Keratinocyte (primary cell): ENCODE measurements around the gene FDX2. TPM values are rescaled to one million over a fixed set of nuclear protein-coding genes. Genes with fewer than 3 reads are reported as not detected.

ENCODE experiments used
- DNase-seq: peaks from one replicate; pipeline ENCODE4 v3.0.0-alpha.2; 2011; ENCODE audit warnings: low read depth, missing footprints, low spot score
- FAIRE-seq: peaks from 2 replicates; lab custom pipeline; 2011; peaks lifted over from hg19 to GRCh38; lab: Jason Lieb, UNC
- H2AFZ ChIP-seq: 2 replicates; pipeline ENCODE4 v1.6.0; 2012; ENCODE audit warnings: low read length, control low read depth, inconsistent platforms; ENCODE audit not compliant: control insufficient read depth
- H3K27ac ChIP-seq: 2 replicates; pipeline ENCODE4 v1.5.1; 2011; ENCODE audit warnings: low read length; ENCODE audit not compliant: control insufficient read depth, insufficient read depth
- H3K27me3 ChIP-seq: 3 replicates; pipeline ENCODE4 v1.6.0; 2011; ENCODE audit warnings: low read length; ENCODE audit not compliant: control insufficient read depth, insufficient read depth; ENCODE audit errors: extremely low read depth
- H3K36me3 ChIP-seq, 2 experiments: 2 replicates in 1 of 2; 3 replicates in 1 of 2; pipeline ENCODE4 v1.5.1; 2011; ENCODE audit warnings: low read length in 2 of 2, mild to moderate bottlenecking in 1 of 2; ENCODE audit not compliant: control insufficient read depth in 2 of 2, insufficient read depth in 2 of 2; ENCODE audit errors: extremely low read depth in 1 of 2
- H3K4me1 ChIP-seq: 3 replicates; pipeline ENCODE4 v1.5.1; 2011; ENCODE audit warnings: low read length; ENCODE audit not compliant: control insufficient read depth, insufficient read depth; ENCODE audit errors: extremely low read depth
- H3K4me2 ChIP-seq: 3 replicates; pipeline ENCODE4 v1.6.0; 2011; ENCODE audit warnings: low read depth, low read length; ENCODE audit not compliant: control insufficient read depth, insufficient read depth; ENCODE audit errors: extremely low read depth
- H3K4me3 ChIP-seq, 3 experiments: fragments of 200-600 bp in 1 of 3; sonication (generic) in 1 of 3; 2 replicates in 2 of 3; 3 replicates in 1 of 3; pipeline ENCODE4 v1.5.1; 2011 to 2016; ENCODE audit warnings: low read length in 3 of 3, mild to moderate bottlenecking in 3 of 3, control low read depth in 2 of 3, inconsistent platforms in 1 of 3, low read depth in 1 of 3, mixed read lengths in 1 of 3, mixed run types in 1 of 3, moderate library complexity in 1 of 3; ENCODE audit not compliant: control insufficient read depth in 2 of 3, insufficient read depth in 2 of 3; ENCODE audit errors: extremely low read depth in 1 of 3
- H3K79me2 ChIP-seq: 2 replicates; pipeline ENCODE4 v1.6.0; 2012; ENCODE audit warnings: low read length; ENCODE audit not compliant: control insufficient read depth, insufficient read depth
- H3K9ac ChIP-seq: 3 replicates; pipeline ENCODE4 v1.6.0; 2011; ENCODE audit warnings: low read length; ENCODE audit not compliant: control insufficient read depth, insufficient read depth; ENCODE audit errors: extremely low read depth
- H3K9me1 ChIP-seq: 3 replicates; pipeline ENCODE4 v1.6.0; 2011; ENCODE audit warnings: low read length; ENCODE audit not compliant: control insufficient read depth, insufficient read depth; ENCODE audit errors: extremely low read depth
- H3K9me3 ChIP-seq: 2 replicates; pipeline ENCODE4 v1.5.1; 2012; ENCODE audit warnings: low read depth, low read length; ENCODE audit not compliant: control insufficient read depth
- H4K20me1 ChIP-seq: 3 replicates; pipeline ENCODE4 v1.6.0; 2011; ENCODE audit warnings: low read length; ENCODE audit not compliant: control insufficient read depth, insufficient read depth; ENCODE audit errors: extremely low read depth
- EZH2 ChIP-seq: IDR thresholded peaks from one replicate; pipeline ENCODE4 v1.6.1; 2012; ENCODE audit warnings: inconsistent platforms, mild to moderate bottlenecking, low read length, moderate library complexity
- dilution Hi-C: fragments of 300-500 bp; cut with MboI; formaldehyde crosslinking; loops from one replicate; pipeline ENCODE4 v1.7.0; 2020; ENCODE audit warnings: low sequenced_read_pairs; ENCODE audit not compliant: extremely low pct_ligation_motif_present
- polyA plus RNA-seq, 5 experiments: library from polyadenylated mRNA; depleted of rRNA in 3 of 5; stranded (reverse) in 3 of 5; stranded (forward) in 1 of 5; unstranded in 1 of 5; fragments of >200 nt; gene quantifications; 1 replicate in 1 of 5; 2 replicates in 3 of 5; 3 replicates in 1 of 5; pipeline versions ENCODE4 v1.2.1 to v1.2.3, GENCODE V29; 2011 to 2012; ENCODE audit warnings: missing spikeins in 2 of 5, low read depth in 1 of 5, low replicate concordance in 1 of 5
- TF ChIP-seq, protein P1 (sequence below), 3 experiments: IDR thresholded peaks in 1 of 3; conservative IDR thresholded peaks in 1 of 3; optimal IDR thresholded peaks in 1 of 3; 2 replicates in 2 of 3; 3 replicates in 1 of 3; pipeline versions ENCODE3 to v1.5.1; 2011; ENCODE audit warnings: low read length in 3 of 3, mild to moderate bottlenecking in 3 of 3, moderate library complexity in 2 of 3, control low read depth in 1 of 3, inconsistent platforms in 1 of 3; ENCODE audit not compliant: insufficient read depth in 2 of 3; ENCODE audit errors: extremely low read depth in 1 of 3

The FDX2 gene
- polyA plus RNA-seq, 1 donor (not counting 4 experiments of a cell fraction or from before 2014, with no cell fraction given): 19.2 TPM

DNA sequence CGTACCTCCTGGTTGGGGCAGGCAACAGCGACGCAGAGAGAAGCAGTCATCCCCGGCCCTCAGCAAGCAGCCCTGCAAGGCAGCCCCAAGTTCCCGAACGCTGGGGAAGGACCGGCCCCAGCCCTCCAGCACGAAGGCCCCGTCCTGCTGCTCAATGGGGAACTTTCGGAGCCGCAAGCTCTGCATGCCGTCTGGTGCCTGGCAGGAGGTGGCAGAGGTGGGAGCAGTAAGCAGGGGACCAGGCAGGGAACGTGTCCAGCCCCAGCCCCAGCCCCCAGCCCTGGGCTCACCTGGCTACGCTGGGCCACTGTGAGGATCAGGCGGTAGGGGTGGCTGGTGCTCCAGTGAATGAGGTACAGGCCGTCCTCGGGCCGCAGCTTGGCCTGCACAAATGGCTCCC, 46.4 kb upstream of the FDX2 start:
- Histone ChIP-seq H3K4me1 (no peaks in the 10 kb centered on the region), H3K9ac (no peak overlapping the region), H3K36me3 (peaks cover 9 to 20% of the 10 kb centered on the region in 2 experiments), H3K79me2 (no peaks in the 10 kb centered on the region), H3K9me3 (no peaks in the 10 kb centered on the region), H2AFZ (no peak overlapping the region), H3K27me3 (no peaks in the 10 kb centered on the region), H4K20me1 (peaks cover 5% of the 10 kb centered on the region), H3K4me2 (no peak overlapping the region), H3K9me1 (peaks cover 3% of the 10 kb centered on the region), H3K27ac (no peak overlapping the region), H3K4me3 (no peak overlapping the region)
- TF ChIP-seq EZH2: no peak
- TF ChIP-seq, protein P1, sequence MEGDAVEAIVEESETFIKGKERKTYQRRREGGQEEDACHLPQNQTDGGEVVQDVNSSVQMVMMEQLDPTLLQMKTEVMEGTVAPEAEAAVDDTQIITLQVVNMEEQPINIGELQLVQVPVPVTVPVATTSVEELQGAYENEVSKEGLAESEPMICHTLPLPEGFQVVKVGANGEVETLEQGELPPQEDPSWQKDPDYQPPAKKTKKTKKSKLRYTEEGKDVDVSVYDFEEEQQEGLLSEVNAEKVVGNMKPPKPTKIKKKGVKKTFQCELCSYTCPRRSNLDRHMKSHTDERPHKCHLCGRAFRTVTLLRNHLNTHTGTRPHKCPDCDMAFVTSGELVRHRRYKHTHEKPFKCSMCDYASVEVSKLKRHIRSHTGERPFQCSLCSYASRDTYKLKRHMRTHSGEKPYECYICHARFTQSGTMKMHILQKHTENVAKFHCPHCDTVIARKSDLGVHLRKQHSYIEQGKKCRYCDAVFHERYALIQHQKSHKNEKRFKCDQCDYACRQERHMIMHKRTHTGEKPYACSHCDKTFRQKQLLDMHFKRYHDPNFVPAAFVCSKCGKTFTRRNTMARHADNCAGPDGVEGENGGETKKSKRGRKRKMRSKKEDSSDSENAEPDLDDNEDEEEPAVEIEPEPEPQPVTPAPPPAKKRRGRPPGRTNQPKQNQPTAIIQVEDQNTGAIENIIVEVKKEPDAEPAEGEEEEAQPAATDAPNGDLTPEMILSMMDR (optimal IDR thresholded peaks at IDR 0.05 in 1 of 3, IDR thresholded peaks at IDR 0.05 in 1 of 3, conservative IDR thresholded peaks at IDR 0.05 in 1 of 3; ENCODE audit: extremely low read depth in 1 of 3, insufficient read depth in 2 of 3, low read length in 3 of 3): no peak
- dilution Hi-C loops: no loop called here
- no peak for DNase-seq
- no peak for FAIRE-seq

GRCh38 chr19:10361569-10362011, 45.8 kb upstream of the FDX2 start:
- no peaks in the 10 kb centered on the region for H3K79me2 ChIP-seq
- H3K4me1 ChIP-seq: no peaks in the 10 kb centered on the region
- H4K20me1 ChIP-seq: peaks cover 5% of the 10 kb centered on the region
- H3K27me3 ChIP-seq: no peaks in the 10 kb centered on the region
- H3K27ac ChIP-seq: no peak overlapping the region
- H3K36me3 ChIP-seq: peaks cover 9 to 21% of the 10 kb centered on the region in 2 experiments
- H3K9me3 ChIP-seq: no peaks in the 10 kb centered on the region
- H3K4me2 ChIP-seq: no peak overlapping the region
- no peak for DNase-seq
- TF ChIP-seq EZH2: no peak
- TF ChIP-seq, protein P1 (optimal IDR thresholded peaks at IDR 0.05 in 1 of 3, IDR thresholded peaks at IDR 0.05 in 1 of 3, conservative IDR thresholded peaks at IDR 0.05 in 1 of 3; ENCODE audit: extremely low read depth in 1 of 3, insufficient read depth in 2 of 3, low read length in 3 of 3): no peak
- FAIRE-seq: no peak
- H2AFZ ChIP-seq: no peak overlapping the region
- no peak overlapping the region for H3K9ac ChIP-seq
- dilution Hi-C loops: no loop called here
- H3K9me1 ChIP-seq: peaks cover 3% of the 10 kb centered on the region
- no peak overlapping the region for H3K4me3 ChIP-seq
